Left forelimb (tissue), 1 donor: Measurements from ENCODE around the gene EXOC3.

Source experiments
- DNase-seq: peaks from one replicate; pipeline ENCODE4 v3.0.0-alpha.2; 2018; ENCODE audit warnings: low spot score

Gene EXOC3

GRCh38 chr5:439636-440035 lies 3.3 kb upstream of the EXOC3 start:
- DNase-seq = no peak

DNA sequence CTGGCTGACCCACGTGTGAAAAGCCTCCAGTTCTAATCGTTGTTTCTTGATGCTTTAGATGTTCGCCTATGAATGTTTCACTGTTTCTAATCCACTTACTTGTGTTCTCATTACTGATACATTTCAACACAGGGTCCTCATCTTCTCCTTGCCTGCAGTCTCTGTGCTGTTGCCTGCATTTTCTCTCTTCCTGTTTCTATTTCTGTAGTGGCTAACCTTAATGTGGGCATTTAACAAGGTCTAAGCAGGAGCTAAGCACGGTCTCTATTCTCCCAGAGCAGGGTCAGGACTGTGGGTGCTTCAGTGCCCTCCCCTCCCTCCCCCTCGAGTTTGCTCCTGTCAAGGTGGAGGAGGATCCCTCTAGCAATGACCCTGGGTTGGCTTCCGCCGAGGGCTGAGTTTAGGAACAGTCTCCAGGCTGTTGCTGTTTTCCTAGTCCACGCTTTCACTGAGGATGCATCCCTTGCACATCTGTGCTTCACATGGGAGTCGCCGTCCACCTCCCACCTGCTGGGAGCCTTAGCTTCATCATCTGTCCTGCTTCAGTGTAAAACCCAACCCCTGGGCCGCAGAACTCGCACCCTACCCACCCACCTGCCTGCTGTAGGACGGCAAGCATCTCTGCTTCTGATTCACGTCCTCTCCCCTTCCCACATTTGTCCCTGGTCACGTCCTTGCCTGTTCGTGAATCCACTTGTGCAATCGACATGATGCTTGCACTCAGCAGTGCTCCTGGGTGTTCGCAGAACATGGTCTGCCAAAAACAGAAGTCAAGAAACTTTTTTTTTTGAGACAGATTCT lies 2.4 kb upstream of the EXOC3 start:
- DNase-seq = no peak

GRCh38 chr5:441996-442334 lies 1.0 kb upstream of the EXOC3 start:
- DNase-seq = no peak

GRCh38 chr5:443239-444151 lies 519 bp downstream of the EXOC3 start:
- no peak for DNase-seq

DNA sequence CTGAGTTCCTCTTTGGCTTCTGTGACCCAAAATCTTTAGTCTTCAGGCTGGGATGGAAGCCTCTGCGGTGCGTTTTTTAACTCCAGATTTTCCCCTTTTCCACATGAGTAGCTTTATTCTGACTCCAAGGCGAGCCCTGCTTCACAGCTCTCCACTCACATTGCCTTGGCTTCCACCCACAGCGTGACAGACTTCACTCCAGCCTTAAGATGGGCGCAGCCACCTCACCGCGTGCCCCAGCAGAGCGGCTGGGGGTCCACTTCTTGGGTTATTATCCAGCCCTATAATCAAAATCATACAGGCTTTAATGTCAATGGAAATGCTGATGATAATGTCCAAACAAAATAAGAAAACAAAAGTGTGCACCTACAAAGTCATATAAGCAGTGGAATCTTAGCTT lies 1.2 kb downstream of the EXOC3 start:
- no peak for DNase-seq

DNA sequence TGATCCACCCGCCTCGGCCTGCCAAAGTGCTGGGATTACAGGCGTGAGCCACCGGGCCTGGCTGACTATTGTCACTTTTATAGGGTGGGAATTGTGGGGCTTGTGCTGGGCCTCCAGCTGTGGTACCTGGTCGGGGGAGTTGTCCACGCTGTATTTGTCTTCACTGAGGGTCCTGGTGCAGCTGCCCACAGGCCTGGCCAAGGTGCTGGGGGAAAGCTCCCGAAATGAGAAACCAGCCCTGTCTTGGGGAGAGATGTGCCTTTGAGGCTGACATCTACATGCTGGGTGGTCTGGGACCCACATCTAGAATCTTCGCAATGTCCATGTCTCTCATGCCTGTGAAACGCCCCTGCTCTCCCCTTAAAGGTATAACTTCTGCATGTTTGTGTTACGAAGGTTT lies 2.6 kb downstream of the EXOC3 start:
- no peak for DNase-seq

GRCh38 chr5:446066-446882 lies 3.3 kb downstream of the EXOC3 start:
- DNase-seq = no peak

- no peak for DNase-seq
These were observed 3.9 kb downstream of the EXOC3 start for GRCh38 chr5:446883-447263.

DNA sequence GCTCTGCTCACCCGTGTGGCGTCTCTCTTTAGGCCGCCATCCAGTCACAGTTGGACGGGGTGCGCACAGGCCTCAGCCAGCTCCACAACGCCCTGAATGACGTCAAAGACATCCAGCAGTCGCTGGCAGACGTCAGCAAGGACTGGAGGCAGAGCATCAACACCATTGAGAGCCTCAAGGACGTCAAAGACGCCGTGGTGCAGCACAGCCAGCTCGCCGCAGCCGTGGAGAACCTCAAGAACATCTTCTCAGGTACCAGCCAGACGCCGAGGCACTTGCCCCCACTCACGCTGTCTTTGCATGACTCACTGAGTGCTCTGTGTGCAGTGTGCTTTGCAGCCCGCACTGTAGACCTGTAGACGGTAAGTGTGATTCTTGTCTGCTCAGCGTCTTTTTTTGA lies 4.5 kb downstream of the EXOC3 start:
- DNase-seq = no peak

- no peak for DNase-seq
These were observed 5.2 kb downstream of the EXOC3 start for GRCh38 chr5:448061-448765.

DNA sequence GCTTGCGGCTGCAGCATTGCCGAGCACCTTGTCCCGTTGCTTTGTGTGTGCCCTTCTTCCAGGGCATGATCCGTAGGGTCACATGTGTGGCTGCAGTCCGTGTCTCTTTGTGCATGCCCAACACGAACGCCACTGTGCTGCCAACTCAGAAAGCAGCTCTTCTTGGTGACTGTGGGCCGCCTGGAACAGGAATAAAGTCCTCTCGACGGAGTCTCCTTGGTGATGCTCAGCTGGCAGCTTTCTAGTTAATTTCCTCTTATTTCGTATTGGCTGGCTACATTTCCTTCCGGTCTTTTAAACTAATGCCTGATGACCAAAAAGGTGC lies 5.8 kb downstream of the EXOC3 start:
- no peak for DNase-seq

GRCh38 chr5:449151-449550 lies 6.2 kb downstream of the EXOC3 start:
- DNase-seq = no peak

GRCh38 chr5:451587-452458 lies 8.8 kb downstream of the EXOC3 start:
- no peak for DNase-seq

GRCh38 chr5:452978-453710 lies 10.2 kb downstream of the EXOC3 start:
- peak; percentile 59 for DNase-seq

- DNase-seq = peak; percentile 42
These were observed 10.9 kb downstream of the EXOC3 start for GRCh38 chr5:453725-454481.

DNA sequence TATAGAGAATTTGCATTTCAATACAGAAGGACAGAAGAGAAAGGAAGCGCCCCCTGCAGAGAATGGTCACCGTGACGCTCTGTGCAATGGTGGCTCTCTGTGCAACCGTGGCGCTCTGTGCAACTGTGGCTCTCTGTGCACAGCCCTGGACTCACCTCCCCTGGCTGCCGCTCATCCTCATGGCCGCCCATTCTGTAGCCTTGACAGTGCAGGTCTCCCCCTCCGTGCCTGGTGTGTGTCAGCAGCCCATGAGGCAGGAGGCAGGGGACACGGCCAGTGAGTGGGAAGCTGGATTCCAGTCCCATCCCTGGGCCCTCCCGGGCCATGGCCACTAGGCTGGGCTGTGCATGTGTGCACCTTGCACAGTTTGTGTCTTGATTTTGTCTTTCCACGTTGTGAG lies 12.0 kb downstream of the EXOC3 start:
- peak; percentile 53 for DNase-seq

GRCh38 chr5:455806-456205 lies 12.8 kb downstream of the EXOC3 start:
- DNase-seq = no peak

DNA sequence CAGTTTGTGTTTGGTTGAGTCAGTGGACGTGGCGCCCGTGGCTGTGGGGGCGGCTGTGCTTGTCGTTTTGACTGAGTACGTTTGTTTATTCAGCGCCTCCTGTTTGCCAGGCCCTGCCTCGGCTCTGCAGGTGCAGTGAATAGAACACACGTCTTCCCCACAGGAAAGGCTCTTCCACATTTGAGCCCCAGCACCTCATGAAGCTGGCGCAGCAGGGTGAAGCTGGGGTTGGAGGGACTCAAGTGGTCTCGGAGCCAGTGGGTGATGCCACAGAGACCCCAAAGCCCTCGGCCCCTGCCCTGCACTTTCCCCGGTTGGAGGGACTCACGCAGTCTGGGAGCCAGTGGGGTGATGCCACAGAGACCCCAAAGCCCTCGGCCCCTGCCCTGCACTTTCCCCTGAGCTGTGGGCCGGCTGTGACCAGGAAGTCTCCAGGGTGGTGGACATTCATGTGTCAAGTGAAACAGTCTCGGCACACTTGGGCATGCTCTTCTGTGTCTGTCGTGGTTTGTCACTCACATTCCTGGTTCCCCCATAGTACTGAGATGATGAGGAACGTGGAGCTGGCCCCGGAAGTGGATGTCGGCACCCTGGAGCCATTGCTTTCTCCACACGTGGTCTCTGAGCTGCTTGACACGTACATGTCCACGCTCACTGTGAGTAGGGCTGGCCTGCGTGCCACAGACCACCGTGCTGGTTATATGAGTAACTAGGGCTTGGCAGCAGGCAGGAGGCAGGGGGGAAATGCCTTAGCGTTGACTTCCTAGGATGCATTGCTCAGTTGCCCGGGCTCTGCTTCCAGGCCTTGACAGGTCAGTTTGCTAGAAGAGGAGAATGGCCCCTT lies 13.6 kb downstream of the EXOC3 start:
- peak; percentile 46 for DNase-seq
